ENCODE results near the gene TMEM252.
A peak's percentile ranks its signal among the peaks of the same experiment; 100 is the strongest.

The TMEM252 gene, protein sequence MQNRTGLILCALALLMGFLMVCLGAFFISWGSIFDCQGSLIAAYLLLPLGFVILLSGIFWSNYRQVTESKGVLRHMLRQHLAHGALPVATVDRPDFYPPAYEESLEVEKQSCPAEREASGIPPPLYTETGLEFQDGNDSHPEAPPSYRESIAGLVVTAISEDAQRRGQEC

DNA sequence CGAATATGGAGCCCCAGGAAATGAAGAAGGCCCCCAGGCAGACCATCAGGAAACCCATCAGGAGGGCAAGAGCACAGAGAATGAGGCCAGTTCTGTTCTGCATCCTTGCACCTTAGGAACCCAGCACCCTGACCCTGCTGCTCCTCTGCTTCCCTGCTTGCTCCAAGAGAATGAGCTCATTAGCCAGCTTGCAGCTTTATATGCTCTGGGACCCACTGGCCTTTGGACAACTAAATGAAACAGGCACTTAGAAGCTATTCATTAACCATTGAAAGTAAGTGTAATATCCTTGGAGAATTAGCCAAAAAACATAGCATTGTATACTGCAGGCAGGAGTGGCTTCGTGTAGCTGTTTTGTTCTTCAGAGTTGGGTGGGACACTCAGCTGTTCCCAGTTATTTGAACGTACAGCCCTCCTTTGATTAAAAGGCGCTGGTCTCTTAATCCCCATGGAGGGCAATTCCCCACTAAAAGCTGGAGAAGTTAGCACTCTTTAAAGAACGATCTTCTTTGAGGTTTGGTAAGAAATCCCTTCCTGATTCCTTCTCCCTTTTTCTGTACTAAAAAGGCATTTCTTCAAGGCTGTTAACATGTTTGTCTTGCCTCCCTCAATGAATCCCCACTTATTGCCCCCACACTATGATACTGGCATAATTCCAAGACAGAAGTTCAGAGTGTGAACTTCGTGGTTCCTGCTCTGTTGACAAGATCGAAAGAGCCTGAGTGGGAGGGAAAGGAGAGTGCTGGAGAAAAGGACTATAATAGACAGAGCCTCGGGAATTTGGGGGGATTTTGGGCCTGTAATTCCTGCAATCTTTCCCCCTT, at the start of gene TMEM252:
TMEM252 (minus strand) TSS at position 172 of the 824 bp plus-strand sequence; CDS start at position 103, 69 bp downstream.
- no peak for DNase-seq (ENCODE audit: low read depth)

DNA sequence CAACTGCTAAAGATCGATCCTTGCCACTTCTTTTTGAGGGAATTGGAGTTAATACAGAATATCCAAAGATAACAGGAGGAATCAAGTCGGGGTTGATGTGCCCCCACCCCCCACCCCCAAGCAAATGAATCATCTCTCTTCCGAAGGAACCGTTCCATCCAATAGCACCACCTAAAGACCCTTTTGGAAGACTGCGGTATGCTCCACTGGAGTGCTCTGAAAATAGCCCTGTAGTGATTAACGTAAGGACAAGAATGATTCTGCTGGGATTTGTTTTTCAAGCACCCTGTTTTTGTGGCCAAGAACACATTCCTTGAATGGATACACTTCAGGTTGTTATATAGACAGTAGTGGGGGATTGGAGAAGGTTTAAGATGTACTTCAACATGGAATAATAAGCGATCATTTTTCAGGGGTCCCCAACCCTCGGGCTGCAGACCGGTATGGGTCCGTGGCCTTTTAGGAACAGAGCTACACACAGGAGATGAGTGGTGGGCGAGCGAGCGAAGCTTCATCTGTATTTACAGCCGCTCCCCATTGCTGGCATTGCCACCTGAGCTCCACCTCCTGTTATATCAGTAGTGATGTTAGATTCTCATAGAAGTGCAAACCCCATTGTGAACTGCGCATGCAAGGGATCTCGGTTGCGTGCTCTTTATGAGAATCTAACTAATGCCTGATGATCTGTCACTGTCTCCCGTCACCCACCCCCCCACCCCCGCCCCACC, 44.5 kb upstream of the TMEM252 start:
- DNase-seq (ENCODE audit: low read depth), result no peak

DNA sequence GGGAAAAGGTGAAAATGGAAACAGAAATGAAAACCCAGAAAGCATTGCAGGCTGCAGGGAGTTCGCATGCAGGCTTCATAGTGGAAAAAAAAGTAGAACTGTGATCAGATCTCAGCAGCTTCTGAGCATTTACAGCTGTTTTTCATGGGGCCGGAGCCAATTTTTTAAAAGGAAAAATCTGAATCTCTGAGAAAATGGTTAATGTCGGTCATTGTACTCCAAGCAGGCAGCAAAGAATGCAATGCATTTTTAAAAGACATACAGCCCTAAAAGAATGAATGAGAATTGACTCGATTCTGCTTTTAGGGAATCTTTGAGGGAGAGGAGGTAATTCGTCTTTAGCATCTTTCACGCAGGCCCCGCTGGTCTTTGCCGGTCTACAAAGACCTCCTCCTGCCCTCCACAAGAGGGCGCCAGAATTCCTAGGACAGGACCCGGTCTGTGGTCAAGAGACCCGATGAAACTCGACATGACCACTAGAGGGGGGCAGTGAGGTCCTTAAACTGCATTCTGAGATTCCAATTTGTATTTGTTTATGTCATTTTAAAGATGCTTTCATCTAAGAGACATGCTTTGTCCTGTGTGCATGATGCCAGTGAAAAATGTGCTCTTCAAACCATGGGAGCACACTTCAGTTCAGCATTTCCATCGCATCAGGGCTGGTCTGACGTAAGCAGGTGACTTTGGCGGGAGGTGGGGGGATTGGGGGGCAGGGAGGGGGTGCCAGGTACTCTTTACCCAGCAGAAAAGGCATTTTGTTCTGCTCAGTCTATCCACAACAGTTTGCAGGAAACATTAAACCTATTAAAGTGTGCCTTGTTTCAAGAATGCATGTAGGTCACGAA, 43.7 kb upstream of the TMEM252 start:
- DNase-seq (ENCODE audit: low read depth), result peak; percentile 74

DNA sequence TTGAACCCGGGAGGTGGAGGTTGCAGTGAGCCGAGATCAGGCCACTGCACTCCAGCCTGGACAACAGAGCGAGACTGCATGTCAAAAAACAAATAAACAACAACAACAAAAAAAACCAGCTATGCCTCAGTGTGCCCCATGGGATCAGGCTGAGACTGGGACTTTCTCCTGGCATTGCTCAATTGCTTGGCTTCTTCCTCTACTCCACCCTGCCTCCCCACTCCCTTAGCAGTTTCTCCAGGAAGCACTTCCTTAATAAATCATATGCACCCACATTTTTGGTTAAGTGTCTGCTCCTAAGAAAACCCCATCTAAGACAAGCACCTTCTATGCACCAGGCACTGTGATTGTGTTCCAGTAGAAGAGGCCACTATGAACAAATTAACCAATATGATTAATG, 41.0 kb upstream of the TMEM252 start:
- DNase-seq (ENCODE audit: low read depth), result no peak

DNA sequence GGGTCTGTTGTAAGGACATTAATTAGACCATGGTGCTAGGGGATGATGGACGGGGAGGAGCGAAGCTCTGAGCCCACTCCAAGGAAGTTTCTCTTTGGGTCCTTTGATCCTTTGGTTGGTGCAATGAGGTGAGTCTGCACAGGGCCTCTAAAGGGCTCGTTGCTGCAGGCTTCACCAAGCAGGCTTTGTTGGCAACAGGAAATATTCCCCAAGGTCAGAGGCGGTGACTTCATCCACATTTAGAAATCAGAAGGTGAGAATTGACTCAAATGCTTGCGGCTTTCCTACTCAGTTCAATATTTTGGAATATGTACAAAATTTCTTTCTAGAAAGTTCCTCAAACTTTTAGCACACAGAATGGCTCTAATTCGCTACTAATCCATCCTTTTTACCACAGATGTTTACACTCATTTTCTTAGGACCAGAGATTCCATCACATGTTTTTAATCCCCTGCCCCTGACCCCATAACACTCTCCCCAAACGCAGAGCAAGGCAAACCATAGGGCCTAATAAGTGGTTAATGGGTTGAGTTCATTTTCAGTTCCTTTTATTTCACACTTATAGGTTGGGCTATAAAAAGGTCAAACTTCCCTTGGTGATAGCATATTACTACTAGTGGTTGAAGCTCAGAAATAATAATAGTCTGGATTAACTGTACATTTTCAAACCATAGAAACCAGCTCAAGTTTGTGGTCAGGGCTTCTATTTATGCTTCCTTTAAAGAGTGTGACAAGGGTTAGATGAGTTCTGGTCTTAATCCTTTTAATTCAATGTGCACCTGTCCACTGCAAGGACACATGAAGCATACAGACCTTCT, 37.3 kb upstream of the TMEM252 start:
- no peak for DNase-seq (ENCODE audit: low read depth)

DNA sequence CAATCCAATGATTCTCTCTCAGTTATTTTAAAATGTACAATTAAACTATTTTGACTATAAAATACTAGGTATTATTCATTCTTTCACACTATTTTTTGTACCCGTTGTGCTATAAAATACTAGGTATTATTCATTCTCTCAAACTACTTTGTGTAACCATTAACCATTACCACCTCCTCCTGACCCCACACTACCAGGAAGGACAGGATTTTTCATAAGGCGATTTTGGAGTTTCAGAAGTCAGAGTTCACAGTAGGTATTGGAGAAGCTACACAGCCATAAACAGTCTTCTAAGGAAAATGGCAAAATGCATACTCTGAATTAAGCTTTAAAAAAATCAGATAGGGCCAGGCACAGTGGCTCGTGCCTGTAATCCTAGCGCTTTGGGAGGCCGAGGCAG, 35.1 kb upstream of the TMEM252 start:
- no peak for DNase-seq (ENCODE audit: low read depth)

DNA sequence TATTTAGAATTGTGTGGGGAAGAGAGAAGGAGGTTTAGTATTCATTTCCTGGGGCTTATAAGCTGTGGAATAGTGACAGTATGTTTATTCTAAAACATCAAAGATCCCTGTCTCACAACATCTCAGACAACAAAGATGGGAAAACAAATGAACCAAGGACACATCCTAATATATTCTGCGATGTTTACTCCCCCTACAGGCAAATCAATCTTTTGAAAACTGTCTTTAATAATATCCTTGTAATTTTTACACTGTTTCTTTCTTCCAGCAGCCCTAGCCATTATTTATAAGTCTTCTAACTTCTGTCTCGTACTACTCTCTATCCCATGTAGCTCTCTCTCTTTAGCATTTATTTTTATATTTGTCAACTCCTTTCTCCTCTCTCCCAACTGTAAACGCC, 33.5 kb upstream of the TMEM252 start:
- DNase-seq (ENCODE audit: low read depth), result no peak

DNA sequence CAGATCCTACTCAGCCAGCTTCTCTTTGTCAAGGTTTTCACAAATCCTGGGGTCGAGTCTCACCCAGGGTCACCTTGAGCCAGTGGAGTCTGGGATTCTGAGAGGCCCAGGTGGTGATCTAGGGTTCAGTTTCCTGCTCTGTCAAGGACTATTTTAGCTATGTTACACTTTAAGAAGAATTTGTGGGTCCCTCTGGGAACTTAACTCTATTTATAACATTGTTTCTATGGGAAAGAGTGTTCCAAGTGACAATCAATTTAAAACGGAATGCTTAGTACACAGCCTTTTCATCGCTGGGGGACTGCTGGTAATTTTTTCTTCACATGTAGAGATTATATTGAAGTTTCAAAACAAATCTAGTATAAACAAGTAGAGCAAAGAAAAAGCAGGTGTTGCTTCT, 26.9 kb upstream of the TMEM252 start:
- DNase-seq (ENCODE audit: low read depth), result no peak

DNA sequence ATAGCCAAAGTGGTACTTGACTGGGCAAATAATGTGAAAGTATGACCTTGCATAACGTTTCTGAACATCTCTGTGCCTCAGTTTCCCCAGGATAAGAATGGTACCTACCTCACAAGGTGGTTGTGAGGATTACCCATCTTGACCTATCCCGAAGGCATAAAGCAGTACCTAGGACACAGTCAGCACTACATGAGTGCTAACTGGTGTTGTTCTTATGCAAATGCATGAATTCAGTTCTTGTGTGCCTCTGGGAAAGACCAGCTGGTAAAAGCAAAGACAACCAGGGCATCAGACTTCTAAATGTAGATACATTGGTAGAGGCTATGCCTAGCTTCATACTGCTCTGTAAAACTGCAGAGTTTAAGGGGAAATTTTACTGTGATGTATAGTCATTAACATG, 21.8 kb upstream of the TMEM252 start:
- no peak for DNase-seq (ENCODE audit: low read depth)

DNA sequence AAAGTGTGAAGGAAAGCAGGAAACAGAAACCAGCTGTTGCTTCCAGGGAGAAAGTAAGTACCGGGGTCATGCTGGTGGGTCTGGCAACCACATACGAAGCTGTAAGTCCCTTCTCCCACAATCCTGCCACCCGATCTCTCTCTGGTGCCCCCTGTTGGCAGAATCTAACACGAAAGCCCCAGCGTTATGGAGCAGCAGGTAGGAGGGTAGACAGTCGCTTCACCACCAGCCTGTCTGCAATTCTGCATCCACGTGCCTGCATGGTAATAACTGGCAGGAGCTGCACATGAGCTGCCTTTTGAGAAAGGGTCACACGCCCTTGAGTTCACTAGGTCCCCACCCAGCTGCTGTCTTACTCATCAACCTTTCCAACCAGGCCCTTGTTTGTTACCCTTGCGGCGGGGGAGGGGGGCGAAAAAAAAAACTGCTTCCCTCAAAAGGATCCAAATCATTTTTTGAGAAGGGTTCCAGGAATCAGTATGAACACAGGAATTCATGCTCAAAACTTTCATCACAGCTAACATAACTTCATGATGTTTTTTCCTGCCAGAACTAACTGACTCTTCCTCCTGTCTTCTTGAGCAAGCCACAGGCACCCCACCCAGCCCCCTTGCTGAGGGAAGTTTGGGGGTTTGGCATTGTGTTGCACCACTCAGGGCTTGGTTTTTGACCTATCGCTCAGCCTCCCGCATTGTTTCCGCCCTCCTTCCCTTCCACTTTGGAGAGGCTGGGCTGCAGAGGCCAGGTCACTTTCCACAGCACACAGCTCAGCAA, 19.6 kb upstream of the TMEM252 start:
- peak; percentile 45 for DNase-seq (ENCODE audit: low read depth)

DNA sequence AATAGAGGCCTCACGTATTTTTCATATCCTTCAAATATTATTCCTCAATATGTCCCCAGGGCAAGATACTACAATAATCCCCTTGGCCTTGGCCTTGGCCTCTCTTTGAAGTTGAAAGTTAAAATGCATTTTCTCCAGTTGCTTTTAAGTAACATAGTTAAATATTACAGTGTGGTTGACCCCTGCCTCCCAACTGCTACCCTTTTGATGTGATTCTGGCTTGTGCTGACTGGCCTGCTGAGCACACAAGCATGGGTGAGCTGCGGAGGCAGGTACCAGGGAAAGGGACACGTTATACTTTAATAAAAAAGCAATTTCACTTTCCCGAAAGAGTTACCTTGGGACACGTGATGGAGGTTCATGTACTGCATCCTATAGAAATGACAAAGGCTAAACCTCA, 17.9 kb upstream of the TMEM252 start:
- no peak for DNase-seq (ENCODE audit: low read depth)

DNA sequence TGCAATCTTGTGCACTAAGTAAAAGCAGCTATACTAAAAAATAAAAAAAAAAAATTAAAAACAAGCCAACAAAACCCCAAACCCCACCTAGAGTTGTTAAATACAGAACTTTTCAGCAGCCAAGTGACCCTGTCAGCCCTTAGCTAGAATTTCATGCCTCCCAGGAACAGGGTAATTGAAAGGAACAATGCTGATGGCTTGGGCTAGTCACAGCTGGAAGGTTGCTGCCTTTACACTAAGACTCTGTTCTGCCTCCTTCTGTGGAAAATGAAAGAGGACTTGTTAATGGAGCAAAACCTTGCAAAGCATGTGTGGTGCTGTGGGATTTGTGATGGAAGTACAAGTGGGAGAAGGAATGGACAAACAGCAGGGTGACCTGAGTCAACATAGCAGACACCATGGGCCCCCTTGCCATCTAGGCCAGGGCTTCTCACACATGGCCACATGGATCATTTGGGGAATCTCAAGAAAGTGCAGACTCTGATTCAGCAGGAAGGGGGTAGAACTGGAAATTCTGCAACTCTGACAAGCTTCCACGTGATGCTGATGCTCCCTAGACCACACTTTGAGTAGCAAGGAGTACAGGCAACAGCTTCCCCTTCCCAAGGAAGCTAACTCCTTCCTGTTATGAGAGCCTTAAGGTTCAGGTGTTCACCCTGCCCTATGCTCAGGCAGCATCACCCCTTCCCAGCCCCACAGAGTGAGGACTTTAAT, 14.9 kb upstream of the TMEM252 start:
- DNase-seq (ENCODE audit: low read depth), result no peak

DNA sequence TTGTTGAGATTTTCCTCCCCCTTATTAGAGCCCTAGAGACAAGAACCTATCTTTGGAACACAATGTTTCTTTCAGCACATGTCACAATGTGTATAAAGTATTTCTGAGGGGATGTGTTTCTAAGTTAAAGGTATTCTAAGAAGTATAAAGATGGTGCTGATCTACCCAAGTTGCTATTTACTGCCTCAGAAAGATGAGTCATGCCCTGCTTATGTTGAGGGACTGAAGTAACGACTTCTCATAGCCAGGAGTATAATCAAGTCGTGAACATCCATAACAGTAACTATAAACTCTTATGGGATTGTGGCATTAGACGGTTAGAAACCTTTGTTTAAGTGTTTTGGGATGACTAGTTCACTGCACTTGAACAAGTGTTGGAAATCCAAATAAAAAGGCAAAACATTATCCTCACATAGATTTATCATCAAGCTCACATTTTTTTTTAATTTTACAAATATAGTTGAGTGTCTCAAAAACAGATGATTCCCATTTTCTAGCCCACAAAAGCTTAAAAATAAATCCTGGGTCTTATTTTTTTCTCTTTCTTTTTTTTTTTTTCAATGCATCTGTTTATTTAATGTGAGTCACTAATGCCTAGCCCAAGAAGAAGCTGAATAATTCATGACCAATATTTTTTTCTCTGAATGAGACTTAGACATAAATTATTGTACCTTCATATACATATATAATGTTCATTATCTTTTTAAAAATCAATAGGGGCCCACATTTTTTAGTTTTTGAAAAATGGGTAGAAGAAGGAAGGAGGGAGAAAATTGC, 12.2 kb upstream of the TMEM252 start:
- no peak for DNase-seq (ENCODE audit: low read depth)

DNA sequence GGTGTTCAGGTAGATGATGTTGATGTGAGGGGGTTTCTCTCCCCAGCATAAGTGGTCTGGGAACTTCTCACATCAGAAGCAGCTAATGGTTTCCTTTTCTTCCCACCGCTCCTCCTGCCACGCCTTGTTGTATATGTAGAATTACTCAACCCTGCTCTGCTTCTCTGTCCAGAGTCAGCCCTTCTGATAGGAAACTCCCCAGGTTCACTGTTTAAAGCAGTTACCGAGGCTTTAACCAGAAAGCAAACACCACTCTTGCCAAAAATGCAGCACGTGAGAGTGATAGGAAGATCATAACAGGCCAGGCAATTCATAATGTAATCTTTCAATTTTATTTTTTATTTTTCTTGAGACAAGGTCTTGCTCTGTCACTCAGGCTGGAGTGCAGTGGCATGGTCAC, 10.5 kb upstream of the TMEM252 start:
- DNase-seq (ENCODE audit: low read depth), result no peak

DNA sequence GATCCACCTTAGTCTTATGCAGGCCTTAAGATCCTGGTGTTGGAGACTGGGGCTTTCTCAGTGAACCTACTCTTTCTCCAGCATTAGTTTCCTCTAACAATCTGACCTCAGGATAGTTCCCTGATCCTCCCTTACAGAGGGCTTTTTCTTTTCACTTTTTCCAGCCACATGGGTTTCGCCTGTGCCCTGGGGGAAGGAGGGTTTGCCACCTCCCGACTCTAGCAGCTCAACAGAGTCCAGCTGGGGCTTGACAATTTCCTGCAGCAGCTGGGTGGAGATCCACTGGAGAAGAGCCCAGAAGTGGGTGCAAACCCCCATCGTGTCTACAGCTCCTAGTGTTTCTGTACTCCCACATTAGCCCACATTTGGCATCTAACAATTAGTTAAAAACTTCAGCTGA, 7.6 kb upstream of the TMEM252 start:
- no peak for DNase-seq (ENCODE audit: low read depth)

DNA sequence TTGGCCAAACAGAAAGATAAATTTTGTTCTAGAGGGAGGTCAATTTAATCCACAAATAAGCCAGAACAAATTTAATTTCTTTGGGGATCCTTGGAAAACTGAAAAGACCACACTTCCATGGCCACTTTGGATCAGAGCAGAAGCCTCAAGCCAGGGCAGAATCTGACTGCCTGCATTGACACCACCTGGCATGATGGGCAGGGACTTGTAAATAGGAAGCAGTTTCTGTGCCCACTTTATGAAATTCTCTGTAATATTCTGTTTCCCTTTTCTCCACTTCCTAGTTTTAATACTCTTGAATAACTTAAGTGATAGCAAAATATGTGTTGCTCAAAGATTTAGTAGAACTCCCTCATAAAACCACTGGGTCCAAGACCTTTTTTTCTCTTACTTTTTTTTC, 6.7 kb upstream of the TMEM252 start:
- DNase-seq (ENCODE audit: low read depth), result no peak

DNA sequence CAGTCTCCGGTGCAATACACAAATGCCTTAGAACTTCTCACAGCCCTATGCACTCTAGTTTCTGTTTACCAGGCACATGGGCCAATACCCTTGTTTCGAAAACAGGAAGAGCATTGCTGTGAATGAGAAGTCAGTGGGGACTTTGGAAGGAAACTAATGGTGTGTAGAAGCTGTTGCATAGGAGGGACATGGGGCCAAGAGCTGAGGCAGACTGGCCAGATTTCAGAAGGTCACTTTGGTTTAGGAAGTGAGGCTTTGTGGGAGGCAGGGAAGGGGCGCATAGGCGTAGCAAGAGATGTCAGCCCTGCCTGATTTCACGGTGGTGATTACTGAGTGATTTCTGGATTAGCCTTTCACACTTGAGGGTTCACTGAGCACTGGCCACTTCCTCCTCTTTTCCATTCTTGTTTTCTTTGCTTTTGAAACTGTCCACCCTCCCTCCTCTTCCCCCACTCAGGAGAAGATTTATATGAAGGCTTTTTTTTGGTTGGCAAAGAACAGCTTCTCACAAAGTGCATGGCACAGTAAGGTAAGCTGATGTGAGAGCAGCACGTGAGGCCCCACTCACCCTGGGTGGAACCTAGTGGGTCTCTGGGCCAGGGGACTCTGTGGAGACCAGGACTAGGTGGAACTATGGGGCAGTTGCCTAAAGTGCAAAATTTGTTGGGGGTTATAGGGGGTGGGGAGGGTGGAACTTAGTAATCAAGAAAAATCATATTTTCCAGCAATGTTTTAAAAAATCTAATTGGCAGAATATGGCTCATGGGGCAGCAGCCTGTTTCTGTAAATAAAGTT, 6.1 kb upstream of the TMEM252 start:
- no peak for DNase-seq (ENCODE audit: low read depth)

DNA sequence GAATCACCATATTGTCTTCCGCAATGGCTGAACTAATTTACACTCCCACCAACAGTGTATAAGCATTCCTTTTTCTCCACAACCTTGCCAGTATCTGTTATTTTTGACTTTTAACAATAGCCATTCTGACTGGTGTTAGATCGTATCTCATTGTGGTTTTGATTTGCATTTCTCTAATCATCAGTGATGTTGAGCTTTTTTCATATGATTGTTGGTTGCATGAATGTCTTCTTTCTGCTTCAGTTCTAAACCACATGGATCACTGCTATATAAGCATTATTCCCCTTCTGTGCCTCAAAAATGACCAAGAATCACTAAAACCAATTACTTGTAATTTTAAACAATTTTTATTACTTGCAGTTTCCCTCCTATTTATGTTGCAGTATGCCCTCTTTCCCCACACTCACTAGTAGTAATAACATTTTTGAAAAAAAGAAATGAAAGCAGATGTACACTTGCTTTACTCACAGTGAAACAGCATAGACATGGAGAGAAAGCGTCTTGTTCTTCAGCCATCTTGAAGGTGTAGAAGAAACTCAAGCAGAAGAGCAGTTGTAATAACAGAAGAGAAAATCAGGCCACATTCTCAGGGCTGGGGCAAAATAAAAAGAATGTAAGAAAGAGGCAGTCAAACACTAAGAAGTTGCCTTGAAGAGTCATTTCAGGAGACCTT, 4.5 kb upstream of the TMEM252 start:
- DNase-seq (ENCODE audit: low read depth), result no peak
